DOHH2 (cell line): Measurements from ENCODE around the gene OR10A6.

Experiments used
- CTCF ChIP-seq: fragments of 200-600 bp; sonication (generic); IDR thresholded peaks from one replicate; pipeline ENCODE4 v1.5.1; 2014; ENCODE audit warnings: antibody characterized with exemption, mild to moderate bottlenecking, low read depth, low read length; ENCODE audit not compliant: poor library complexity, severe bottlenecking
- EZH2phosphoT487 ChIP-seq: fragments of 200-600 bp; sonication (generic); IDR thresholded peaks from 2 replicates; pipeline ENCODE4 v1.6.1; 2017; ENCODE audit warnings: borderline replicate concordance, mild to moderate bottlenecking, antibody characterized with exemption, low read length, moderate library complexity, mixed read lengths

DNA sequence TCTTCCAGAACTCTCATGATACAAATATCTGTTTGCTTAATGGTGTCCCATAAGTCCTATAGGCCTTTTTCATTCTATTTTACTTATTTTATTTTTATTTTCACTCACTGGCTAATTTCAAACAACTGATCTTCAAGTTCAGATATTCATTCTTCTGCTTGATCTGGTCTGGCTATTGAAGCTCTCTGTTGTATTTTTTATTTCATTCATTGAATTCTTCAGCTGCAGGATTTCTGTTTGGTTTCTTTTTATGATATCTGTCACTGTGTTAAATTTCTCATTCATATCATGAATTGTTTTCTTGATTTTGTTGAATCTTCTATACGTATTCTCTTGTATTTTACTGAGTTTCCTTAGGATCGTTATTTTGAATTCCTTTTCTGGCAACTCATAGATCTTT is 13.1 kb upstream of the OR10A6 start:
- no peak for TF ChIP-seq CTCF
- TF ChIP-seq EZH2phosphoT487: no peak
